Sigmoid colon (tissue), 7 donors: Measurements from ENCODE around the gene USP25. TPM values are rescaled to one million over a fixed set of nuclear protein-coding genes. Genes with fewer than 3 reads are reported as not detected.
A peak's percentile ranks its signal among the peaks of the same experiment; 100 is the strongest.

ENCODE experiments used
- DNase-seq: peaks from one replicate; pipeline ENCODE4 v3.0.0-alpha.2; 2019
- H3K27ac ChIP-seq, 4 donors: fragments of 200-600 bp; sonication (generic); one replicate each; pipeline ENCODE4 v1.5.1; 2016 to 2019; ENCODE audit warnings: mild to moderate bottlenecking in 1 of 4
- H3K27me3 ChIP-seq, 3 donors: fragments of 200-600 bp; sonication (generic); one replicate each; pipeline ENCODE4 v1.5.1; 2019; ENCODE audit warnings: mild to moderate bottlenecking in 1 of 3
- H3K36me3 ChIP-seq, 4 donors: fragments of 200-600 bp; sonication (generic); one replicate each; pipeline ENCODE4 v1.5.1; 2016 to 2019
- H3K4me1 ChIP-seq, 4 donors: fragments of 200-600 bp; sonication (generic); one replicate each; pipeline ENCODE4 v1.5.1; 2017 to 2019
- H3K4me3 ChIP-seq, 4 donors: fragments of 200-600 bp; sonication (generic); one replicate each; pipeline ENCODE4 v1.5.1; 2017 to 2019; ENCODE audit warnings: mild to moderate bottlenecking in 2 of 4, moderate library complexity in 1 of 4
- H3K9me3 ChIP-seq, 4 donors: fragments of 200-600 bp in 3 of 4; sonication (generic) in 3 of 4; one replicate each; pipeline versions ENCODE4 v1.5.1 to v1.6.1; 2013 to 2019
- CTCF ChIP-seq, 4 experiments: fragments of 450-650 bp in 3 of 4; fragments of 200-600 bp in 1 of 4; IDR thresholded peaks; one replicate each; pipeline ENCODE4 v1.5.1; 2016 to 2019; ENCODE audit warnings: antibody characterized with exemption in 4 of 4, mild to moderate bottlenecking in 3 of 4, moderate library complexity in 2 of 4
- EP300 ChIP-seq, 4 donors: sonication (generic); formaldehyde crosslinking; IDR thresholded peaks; one replicate each; pipeline ENCODE4 v1.6.1; 2017; ENCODE audit warnings: antibody characterized with exemption in 4 of 4
- POLR2A ChIP-seq, 2 donors: fragments of 450-650 bp; IDR thresholded peaks; one replicate each; pipeline ENCODE4 v1.6.1; 2016; ENCODE audit warnings: antibody characterized with exemption in 2 of 2, mild to moderate bottlenecking in 2 of 2, moderate library complexity in 2 of 2
- POLR2AphosphoS5 ChIP-seq, 4 donors: sonication (generic); formaldehyde crosslinking; IDR thresholded peaks; one replicate each; pipeline ENCODE4 v1.6.1; 2017; ENCODE audit warnings: antibody characterized with exemption in 4 of 4
- WGBS, 2 donors: extraction: QIAGEN DNeasy Blood & Tissue Kit; methylation state at CpG; one replicate each; pipeline ENCODE4 v1.1.7; 2013; 5-methylcytosine and 5-hydroxymethylcytosine counted together
- intact Hi-C: fragments of 100-400 bp; cut with DNase I; formaldehyde crosslinking; loops from one replicate; pipeline ENCODE4 v1.15.1; 2023
- polyA plus RNA-seq, 3 donors: library from polyadenylated mRNA; stranded (reverse); fragments of 200-250 nt; gene quantifications; one replicate each; pipeline ENCODE4 v1.2.3, GENCODE V29; 2013
- total RNA-seq, 4 donors: library from RNA; depleted of rRNA; stranded (reverse); fragments of >200 nt; gene quantifications; one replicate each; pipeline ENCODE4 v1.1.0, GENCODE V29; 2016
- donor health status: healthy with polysubstance abuse.
- donor health status: Bipolar disorder and iron deficiency.
- donor health status: healthy.

Gene USP25
- total and polyA plus RNA-seq, 7 donors: 10.2 to 54.0 (median 37.9) TPM

DNA sequence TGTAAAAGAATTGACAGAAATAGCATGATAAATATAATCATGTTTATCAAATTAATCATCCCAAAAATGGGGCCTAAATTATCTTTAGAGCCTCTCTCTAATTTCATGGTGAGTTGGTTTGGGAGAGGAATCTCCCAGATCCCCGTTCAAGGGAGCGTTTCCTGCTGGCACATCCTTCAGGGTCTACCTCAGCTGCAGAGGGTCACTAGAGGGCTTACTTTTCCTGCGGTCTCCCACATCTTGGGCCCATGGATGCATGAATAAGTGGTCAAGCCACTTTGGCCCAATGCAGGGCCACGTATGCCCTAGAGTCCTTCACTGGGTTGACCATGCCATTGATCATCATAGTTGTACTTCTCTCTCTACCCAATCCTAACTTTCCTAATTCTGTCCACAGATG lies 164.1 kb downstream of the USP25 start:
- DNase-seq: no peak
- peaks cover 0 to 13% (median 2%) of the 10 kb centered on the region in 4 donors for H3K4me1 ChIP-seq
- no peaks in the 10 kb centered on the region for H3K36me3 ChIP-seq
- intact Hi-C loops: loop anchor here (10.0 kb wide), 1 partner anchor 1371 kb away; no protein-coding TSS in a partner anchor
- no peak overlapping the region for H3K4me3 ChIP-seq
- no peaks in the 10 kb centered on the region for H3K27me3 ChIP-seq
- TF ChIP-seq EP300 (IDR thresholded peaks at IDR 0.05) (no peak), POLR2AphosphoS5 (IDR thresholded peaks at IDR 0.05) (no peak), POLR2A (IDR thresholded peaks at IDR 0.05) (no peak), CTCF (IDR thresholded peaks at IDR 0.05) (no peak)
- no peak overlapping the region for H3K27ac ChIP-seq
- no peaks in the 10 kb centered on the region for H3K9me3 ChIP-seq
- WGBS, 2 donors: 76 to 89% methylated on average over 4 of the region's 4 CpGs

DNA sequence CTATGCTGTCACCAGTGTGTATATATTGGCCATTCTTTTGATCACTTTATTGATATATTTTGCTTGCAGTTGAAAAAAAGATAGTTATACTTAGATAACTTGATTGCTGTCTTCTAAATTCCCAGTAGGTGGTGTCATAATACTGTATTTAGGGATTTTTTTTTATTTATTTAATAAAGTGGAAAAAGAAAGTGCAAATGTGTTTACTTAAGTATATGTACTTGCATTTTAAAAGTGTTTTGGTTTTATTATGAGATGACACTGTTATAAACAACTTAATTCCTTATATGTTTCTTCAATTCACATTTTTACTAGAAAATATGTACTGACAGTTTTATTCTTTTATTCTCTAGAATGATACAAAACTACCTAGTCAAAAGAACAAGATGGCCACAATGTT lies 164.8 kb downstream of the USP25 start:
- intact Hi-C loops: loop anchor here (10.0 kb wide), 1 partner anchor 1370 kb away; no protein-coding TSS in a partner anchor
- Histone ChIP-seq H3K4me3 (no peak overlapping the region), H3K36me3 (no peaks in the 10 kb centered on the region), H3K27me3 (no peaks in the 10 kb centered on the region), H3K9me3 (no peaks in the 10 kb centered on the region), H3K4me1 (peaks cover 0 to 13% (median 2%) of the 10 kb centered on the region in 4 donors), H3K27ac (no peak overlapping the region)
- peak in 1 of 4 experiments; percentile 47 for TF ChIP-seq CTCF (IDR thresholded peaks at IDR 0.05)
- no peak for TF ChIP-seq EP300 (IDR thresholded peaks at IDR 0.05)
- TF ChIP-seq POLR2AphosphoS5 (IDR thresholded peaks at IDR 0.05): no peak
- no peak for TF ChIP-seq POLR2A (IDR thresholded peaks at IDR 0.05)
- no peak for DNase-seq

DNA sequence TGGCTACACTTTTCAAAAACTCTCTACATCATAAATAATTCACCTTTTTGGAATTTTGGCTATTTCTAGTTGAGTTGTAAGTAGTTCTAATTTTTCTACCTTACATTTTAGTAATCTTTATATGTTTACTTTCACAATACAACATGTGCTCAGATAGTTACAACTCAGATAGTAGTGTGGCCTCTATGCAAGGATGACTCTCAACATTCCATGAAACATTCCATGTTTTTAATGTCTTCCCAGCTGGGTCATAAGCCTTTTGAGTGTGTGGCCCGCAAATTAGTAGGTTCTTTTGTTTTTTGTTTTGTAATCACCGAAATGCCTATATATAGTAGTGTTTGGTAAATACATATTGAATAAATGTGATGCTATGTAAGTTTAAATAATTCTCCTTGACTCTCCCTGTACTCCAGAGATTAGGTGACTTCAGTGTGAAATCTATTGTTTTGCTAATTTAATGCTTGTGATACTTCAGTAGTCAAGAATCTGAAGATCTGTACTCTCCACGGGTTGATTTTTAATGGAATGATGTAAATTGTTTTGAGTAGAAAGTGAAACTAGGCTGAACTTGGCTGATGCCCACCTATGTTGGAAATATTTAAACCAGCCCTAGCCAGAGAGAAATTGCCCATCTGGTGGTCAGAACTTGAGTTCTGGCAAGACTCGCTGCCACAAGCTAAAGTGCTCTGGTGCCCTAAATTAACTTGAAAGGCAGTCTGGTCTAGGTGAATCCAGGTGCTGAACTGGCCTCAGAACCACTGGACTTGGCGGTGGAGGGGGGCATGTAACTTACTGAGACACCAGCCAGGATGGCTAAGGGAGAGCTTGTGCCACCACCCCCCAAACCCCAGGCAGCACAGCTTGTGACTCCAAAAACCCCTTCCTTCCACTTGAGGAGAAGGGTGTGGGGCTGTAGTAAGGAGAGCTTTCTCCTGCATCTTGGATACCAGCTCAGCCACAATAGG lies 165.6 kb downstream of the USP25 start:
- intact Hi-C loops: loop anchor here (10.0 kb wide), 1 partner anchor 1369 kb away; no protein-coding TSS in a partner anchor
- no peaks in the 10 kb centered on the region for H3K9me3 ChIP-seq
- no peak for DNase-seq
- H3K4me3 ChIP-seq: no peak overlapping the region
- H3K4me1 ChIP-seq: peaks cover 0 to 13% (median 2%) of the 10 kb centered on the region in 4 donors
- no peak overlapping the region for H3K27ac ChIP-seq
- H3K36me3 ChIP-seq: no peaks in the 10 kb centered on the region
- 87 to 91% methylated on average over 5 of the region's 5 CpGs for WGBS, 2 donors
- no peak for TF ChIP-seq EP300 (IDR thresholded peaks at IDR 0.05)
- no peak for TF ChIP-seq POLR2A (IDR thresholded peaks at IDR 0.05)
- TF ChIP-seq POLR2AphosphoS5 (IDR thresholded peaks at IDR 0.05): no peak
- TF ChIP-seq CTCF (IDR thresholded peaks at IDR 0.05): no peak
- H3K27me3 ChIP-seq: no peaks in the 10 kb centered on the region

- H3K27me3 ChIP-seq: no peaks in the 10 kb centered on the region
- WGBS, 2 donors: 90 to 93% methylated on average over 4 of the region's 4 CpGs
- H3K4me1 ChIP-seq: peaks cover 0 to 13% (median 2%) of the 10 kb centered on the region in 4 donors
- H3K36me3 ChIP-seq: no peaks in the 10 kb centered on the region
- DNase-seq: no peak
- no peak overlapping the region for H3K27ac ChIP-seq
- no peaks in the 10 kb centered on the region for H3K9me3 ChIP-seq
- no peak for TF ChIP-seq EP300 (IDR thresholded peaks at IDR 0.05)
- no peak for TF ChIP-seq POLR2AphosphoS5 (IDR thresholded peaks at IDR 0.05)
- no peak for TF ChIP-seq POLR2A (IDR thresholded peaks at IDR 0.05)
- no peak for TF ChIP-seq CTCF (IDR thresholded peaks at IDR 0.05)
- no peak overlapping the region for H3K4me3 ChIP-seq
- intact Hi-C loops: loop anchor here (10.0 kb wide), 1 partner anchor 1368 kb away; no protein-coding TSS in a partner anchor
Measured at GRCh38 chr21:15896501-15896900, 166.7 kb downstream of the USP25 start.
